ENCODE data around the gene ITPA. TPM values are rescaled to one million over a fixed set of nuclear protein-coding genes. Genes with fewer than 3 reads are reported as not detected.
A peak's percentile ranks its signal among the peaks of the same experiment; 100 is the strongest.

Gene ITPA
- total RNA-seq, 1 donor from 2014 or later = 32.8 TPM

DNA sequence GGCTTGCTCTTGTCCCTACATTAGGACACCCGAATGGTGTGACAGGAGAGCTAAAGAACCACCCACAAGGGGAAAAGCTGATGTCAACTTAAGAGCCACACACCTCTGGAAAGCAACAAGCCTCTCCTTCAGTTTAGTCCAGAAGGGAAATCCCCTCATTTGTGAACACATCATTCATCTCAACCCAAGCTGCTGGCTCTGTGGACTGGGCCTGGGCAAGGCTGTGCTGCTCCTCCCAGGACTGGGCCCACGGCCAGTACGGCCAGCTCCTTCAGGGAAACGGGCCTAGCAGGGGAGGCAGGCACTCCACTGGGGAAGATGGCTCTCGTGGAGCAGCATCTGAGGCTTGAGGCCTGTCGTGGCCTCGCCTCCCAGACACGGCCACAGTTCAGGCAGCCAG is 42.5 kb downstream of the ITPA start:
- DNase-seq (ENCODE audit: low spot score) (no peak), ATAC-seq (peak; percentile 60)
- intact Hi-C loops (cut with DNase I) = no loop called here

DNA sequence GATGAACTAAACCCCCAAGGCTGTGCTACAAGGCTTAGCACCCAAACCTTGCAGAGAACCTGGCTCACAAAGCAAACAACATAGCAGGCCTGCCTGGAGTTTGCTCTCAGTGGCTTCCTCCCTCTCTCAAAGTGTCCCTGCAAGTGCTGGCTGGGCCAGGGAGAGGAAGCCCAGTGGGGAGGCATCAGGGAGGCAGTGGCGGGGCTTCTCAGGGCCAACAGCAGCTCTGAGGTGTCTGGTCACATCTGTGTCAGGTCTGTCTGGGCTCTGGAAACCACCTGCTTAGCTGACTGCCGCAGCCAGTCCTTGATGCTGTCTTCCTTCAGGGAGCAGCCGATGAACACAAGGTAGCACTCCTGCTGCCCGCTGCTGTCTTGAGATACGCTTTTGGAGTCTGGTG is 46.4 kb downstream of the ITPA start:
- DNase-seq (ENCODE audit: low spot score) = no peak
- no peak for ATAC-seq
- intact Hi-C loops (cut with DNase I) = no loop called here

DNA sequence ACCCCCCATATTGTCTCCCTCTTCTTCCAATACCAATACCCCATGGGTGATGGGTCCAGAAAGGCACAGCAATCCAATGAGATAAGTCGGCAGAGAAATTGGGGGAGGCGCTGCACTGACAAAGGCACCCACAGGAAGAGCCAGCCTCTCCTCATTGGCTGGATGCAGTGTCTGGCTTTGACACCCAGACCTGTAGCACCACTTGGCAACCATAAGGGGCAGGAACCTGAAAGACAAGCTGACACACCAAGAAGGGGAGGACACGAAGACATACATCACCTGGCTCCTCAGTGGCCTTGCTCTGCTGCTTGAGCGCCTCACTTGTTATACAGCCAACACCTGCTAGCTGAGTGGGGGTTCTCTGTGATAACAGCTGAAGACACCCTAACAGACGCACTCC is 49.1 kb downstream of the ITPA start:
- ATAC-seq (no peak), DNase-seq (ENCODE audit: low spot score) (no peak)
- intact Hi-C loops (cut with DNase I) = no loop called here

DNA sequence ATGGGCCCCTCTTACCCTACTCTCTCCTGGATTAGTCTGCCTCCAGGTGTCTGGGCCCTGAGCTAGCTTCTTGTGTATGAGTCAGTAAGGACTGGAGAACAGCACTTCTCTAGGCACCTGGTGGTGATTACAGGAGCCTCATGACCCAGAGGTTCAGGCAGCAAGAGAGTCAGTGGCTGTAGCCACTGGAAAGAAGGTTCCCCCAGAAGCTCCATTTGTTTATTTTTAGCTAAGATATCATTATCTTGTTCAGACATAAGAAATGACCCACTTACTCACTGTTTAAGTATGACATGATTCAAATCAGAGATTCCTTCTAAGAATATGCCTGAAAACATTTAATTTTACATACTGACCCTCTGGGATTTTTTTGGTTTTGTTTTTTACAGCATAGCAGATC is 53.3 kb downstream of the ITPA start:
- intact Hi-C loops (cut with DNase I) = no loop called here

DNA sequence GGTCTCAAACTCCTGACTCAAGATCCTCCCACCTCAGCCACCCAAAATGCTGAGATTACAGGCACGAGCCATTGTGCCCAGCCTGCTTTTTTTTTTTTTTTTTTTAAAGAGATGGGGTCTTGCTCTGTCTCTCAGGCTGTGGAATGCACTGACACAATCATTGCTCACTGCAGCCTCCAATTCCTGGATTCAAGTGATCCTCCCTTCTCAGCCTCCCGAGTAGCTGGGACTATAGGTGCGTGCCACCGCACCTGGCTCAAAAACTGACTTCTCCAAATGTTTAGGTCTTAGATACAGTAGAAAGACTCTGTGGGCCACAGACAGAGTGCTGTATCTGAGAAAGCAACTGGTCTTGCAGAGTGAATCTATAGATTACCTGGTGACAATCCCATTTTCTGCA is 60.8 kb downstream of the ITPA start:
- intact Hi-C loops (cut with DNase I) = no loop called here
- DNase-seq (ENCODE audit: low spot score) (no peak), ATAC-seq (no peak)

More for the DNA sequence above, 53.3 kb downstream of the ITPA start:
- DNase-seq (ENCODE audit: low spot score) (no peak), ATAC-seq (no peak)

DNA sequence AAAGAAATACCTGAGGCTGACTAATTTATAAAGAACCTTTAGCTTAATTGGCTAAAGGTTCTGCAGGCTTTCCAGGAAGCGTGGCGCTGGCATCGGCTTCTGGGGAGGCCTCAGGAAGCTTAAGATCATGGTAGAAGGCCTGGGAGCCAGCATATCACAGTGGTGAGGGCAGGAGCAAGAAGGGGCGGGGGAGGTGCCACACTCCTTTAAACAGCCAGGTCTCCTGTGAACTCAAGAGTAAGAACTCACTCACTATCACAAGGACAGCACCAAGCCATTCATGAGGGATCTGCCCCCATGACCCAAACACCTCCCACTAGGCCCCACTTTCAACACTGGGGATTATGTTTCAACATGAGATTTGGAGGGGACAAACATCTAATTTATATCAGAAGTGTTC is 64.1 kb downstream of the ITPA start:
- DNase-seq (ENCODE audit: low spot score) (no peak), ATAC-seq (no peak)
- intact Hi-C loops (cut with DNase I) = no loop called here

Other genes with a start within 250 kb of the ITPA start
- gene GNRH2, start 165.9 kb upstream of the ITPA start, total RNA-seq = not detected
- gene MRPS26, start 163.4 kb upstream of the ITPA start, total RNA-seq = 29.6 TPM
- gene OXT, start 137.9 kb upstream of the ITPA start, total RNA-seq = not detected
- gene AVP, start 124.8 kb upstream of the ITPA start, total RNA-seq = not detected
- 9.4 TPM for gene FASTKD5, start 49.6 kb upstream of the ITPA start, total RNA-seq
- gene UBOX5, start 49.6 kb upstream of the ITPA start, total RNA-seq = 8.1 TPM
- 10.5 TPM for gene LZTS3, start 35.9 kb upstream of the ITPA start, total RNA-seq
- gene DDRGK1, start 4.8 kb upstream of the ITPA start, total RNA-seq = 68.2 TPM
- gene SLC4A11, start 29.7 kb downstream of the ITPA start, total RNA-seq = 0.89 TPM
- gene DNAAF9, start 198.2 kb downstream of the ITPA start, total RNA-seq = 35.0 TPM